KMS-11 (cell line): Measurements from ENCODE around the gene ENG.

Source experiments
- H2AFZ ChIP-seq: fragments of 200-600 bp; sonication (generic); 2 replicates; pipeline ENCODE4 v1.6.1; 2016; ENCODE audit warnings: antibody characterized with exemption, mixed run types, low read depth
- H3K27ac ChIP-seq: fragments of 200-600 bp; sonication (generic); 2 replicates; pipeline ENCODE4 v1.6.1; 2016; ENCODE audit warnings: mild to moderate bottlenecking, mixed run types
- H3K27me3 ChIP-seq: fragments of 200-600 bp; sonication (generic); 2 replicates; pipeline ENCODE4 v1.6.1; 2017; ENCODE audit warnings: mild to moderate bottlenecking, low read depth, mixed run types, moderate library complexity; ENCODE audit not compliant: insufficient read depth
- H3K36me3 ChIP-seq: fragments of 200-600 bp; sonication (generic); 2 replicates; pipeline ENCODE4 v1.6.1; 2017; ENCODE audit warnings: mild to moderate bottlenecking, mixed run types; ENCODE audit not compliant: insufficient read depth
- H3K4me1 ChIP-seq: fragments of 200-600 bp; sonication (generic); 2 replicates; pipeline ENCODE4 v1.6.1; 2016; ENCODE audit warnings: mild to moderate bottlenecking, low read depth, mixed run types; ENCODE audit not compliant: poor library complexity, severe bottlenecking
- H3K4me2 ChIP-seq: fragments of 200-600 bp; sonication (generic); 2 replicates; pipeline ENCODE4 v1.7.0; 2016; ENCODE audit warnings: mild to moderate bottlenecking, mixed run types
- H3K4me3 ChIP-seq: fragments of 200-600 bp; sonication (generic); IDR thresholded peaks from 2 replicates; pipeline ENCODE4 v1.6.1; 2017; ENCODE audit warnings: low read depth, low read length, mixed read lengths; ENCODE audit not compliant: insufficient read depth
- H3K79me2 ChIP-seq: fragments of 200-600 bp; sonication (generic); 2 replicates; pipeline ENCODE4 v1.6.1; 2016; ENCODE audit warnings: low read depth, mixed run types; ENCODE audit not compliant: insufficient read depth
- H3K9ac ChIP-seq: fragments of 200-600 bp; sonication (generic); 2 replicates; pipeline ENCODE4 v1.6.1; 2016; ENCODE audit warnings: mild to moderate bottlenecking, mixed run types
- H4K20me1 ChIP-seq: fragments of 200-600 bp; sonication (generic); 2 replicates; pipeline ENCODE4 v1.6.1; 2016; ENCODE audit warnings: mild to moderate bottlenecking, mixed run types; ENCODE audit not compliant: insufficient read depth
- TF ChIP-seq, protein P1 (sequence below): fragments of 200-600 bp; sonication (generic); conservative IDR thresholded peaks from 2 replicates; pipeline ENCODE4 v1.6.1; 2017; ENCODE audit warnings: low read depth, mild to moderate bottlenecking, antibody characterized with exemption, low read length, moderate library complexity, mixed read lengths

The ENG gene

DNA sequence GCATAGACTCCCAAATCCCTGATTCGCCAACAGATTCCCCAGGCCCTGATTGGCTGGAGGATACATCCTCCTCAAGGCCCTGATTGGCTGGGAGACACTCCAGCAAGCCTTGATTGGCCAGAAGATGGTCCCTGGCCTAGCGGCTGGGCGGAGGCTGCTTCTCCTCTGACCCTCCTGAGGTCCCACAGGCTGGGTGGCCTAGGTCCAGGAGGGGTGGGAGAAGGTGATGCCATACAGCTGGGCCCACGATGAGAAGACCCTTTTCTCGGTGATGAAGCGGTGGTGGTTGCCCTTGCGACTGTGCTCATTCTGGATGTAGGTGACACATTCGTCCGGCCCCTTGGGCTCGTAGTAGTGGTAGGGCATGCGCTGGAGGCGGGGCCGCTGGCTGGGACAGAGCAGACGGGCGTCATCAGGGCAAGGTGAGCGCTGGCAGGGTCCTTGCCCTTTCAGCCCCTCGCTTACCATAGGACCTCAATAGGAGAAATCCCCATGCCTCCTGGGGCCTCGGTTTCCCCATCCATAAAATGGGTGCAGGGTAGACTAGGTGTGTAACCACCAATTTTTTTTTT is 32.0 kb upstream of the ENG start:
- no peak overlapping the region for H2AFZ ChIP-seq
- H3K9ac ChIP-seq = no peak overlapping the region
- H3K4me3 ChIP-seq = no peak overlapping the region

GRCh38 chr9:127885508-127886281 is 31.2 kb upstream of the ENG start:
- Histone ChIP-seq H4K20me1 (no peaks in the 10 kb centered on the region), H3K4me3 (no peak overlapping the region), H2AFZ (no peak overlapping the region), H3K27ac (no peak overlapping the region), H3K9ac (no peak overlapping the region), H3K4me1 (no peaks in the 10 kb centered on the region), H3K27me3 (no peaks in the 10 kb centered on the region), H3K79me2 (no peaks in the 10 kb centered on the region), H3K4me2 (no peak overlapping the region), H3K36me3 (no peaks in the 10 kb centered on the region)
- TF ChIP-seq, protein P1, sequence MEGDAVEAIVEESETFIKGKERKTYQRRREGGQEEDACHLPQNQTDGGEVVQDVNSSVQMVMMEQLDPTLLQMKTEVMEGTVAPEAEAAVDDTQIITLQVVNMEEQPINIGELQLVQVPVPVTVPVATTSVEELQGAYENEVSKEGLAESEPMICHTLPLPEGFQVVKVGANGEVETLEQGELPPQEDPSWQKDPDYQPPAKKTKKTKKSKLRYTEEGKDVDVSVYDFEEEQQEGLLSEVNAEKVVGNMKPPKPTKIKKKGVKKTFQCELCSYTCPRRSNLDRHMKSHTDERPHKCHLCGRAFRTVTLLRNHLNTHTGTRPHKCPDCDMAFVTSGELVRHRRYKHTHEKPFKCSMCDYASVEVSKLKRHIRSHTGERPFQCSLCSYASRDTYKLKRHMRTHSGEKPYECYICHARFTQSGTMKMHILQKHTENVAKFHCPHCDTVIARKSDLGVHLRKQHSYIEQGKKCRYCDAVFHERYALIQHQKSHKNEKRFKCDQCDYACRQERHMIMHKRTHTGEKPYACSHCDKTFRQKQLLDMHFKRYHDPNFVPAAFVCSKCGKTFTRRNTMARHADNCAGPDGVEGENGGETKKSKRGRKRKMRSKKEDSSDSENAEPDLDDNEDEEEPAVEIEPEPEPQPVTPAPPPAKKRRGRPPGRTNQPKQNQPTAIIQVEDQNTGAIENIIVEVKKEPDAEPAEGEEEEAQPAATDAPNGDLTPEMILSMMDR = no peak

More for the DNA sequence above, 32.0 kb upstream of the ENG start:
- TF ChIP-seq, protein P1 = no peak
- no peaks in the 10 kb centered on the region for H3K79me2 ChIP-seq
- no peaks in the 10 kb centered on the region for H4K20me1 ChIP-seq
- H3K4me2 ChIP-seq = no peak overlapping the region
- H3K27me3 ChIP-seq = no peaks in the 10 kb centered on the region
- no peaks in the 10 kb centered on the region for H3K36me3 ChIP-seq
- no peaks in the 10 kb centered on the region for H3K4me1 ChIP-seq
- no peak overlapping the region for H3K27ac ChIP-seq

DNA sequence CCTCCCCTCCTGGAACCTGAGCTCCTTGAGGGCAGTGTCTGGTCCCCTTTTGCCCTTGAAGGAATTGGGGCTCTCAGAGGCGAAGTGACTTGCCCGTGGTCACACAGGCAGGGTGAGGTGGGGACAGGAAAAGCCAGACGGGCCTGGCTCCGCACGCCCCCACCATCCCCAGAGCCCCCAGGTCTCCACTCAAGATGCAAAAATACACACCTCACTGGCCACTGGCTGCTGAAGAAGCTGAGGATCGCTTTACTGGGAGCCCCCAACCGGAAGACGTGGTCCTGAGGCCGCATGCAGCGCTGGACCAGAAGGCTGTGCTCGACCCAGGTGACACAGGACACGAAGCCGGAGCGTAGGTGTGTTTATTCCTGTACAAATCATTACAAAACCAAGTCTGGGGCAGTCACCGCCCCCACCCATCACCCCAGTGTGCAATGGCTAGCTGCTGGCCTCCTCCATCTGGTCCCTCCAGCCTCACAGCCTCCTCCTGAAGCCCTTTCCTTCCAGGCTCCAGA is 30.6 kb upstream of the ENG start:
- TF ChIP-seq, protein P1 = no peak
- no peak overlapping the region for H3K27ac ChIP-seq
- H3K36me3 ChIP-seq = no peaks in the 10 kb centered on the region
- H3K27me3 ChIP-seq = no peaks in the 10 kb centered on the region
- no peak overlapping the region for H3K4me2 ChIP-seq
- no peak overlapping the region for H3K9ac ChIP-seq
- H2AFZ ChIP-seq = no peak overlapping the region
- no peaks in the 10 kb centered on the region for H4K20me1 ChIP-seq
- no peaks in the 10 kb centered on the region for H3K4me1 ChIP-seq
- no peak overlapping the region for H3K4me3 ChIP-seq
- no peaks in the 10 kb centered on the region for H3K79me2 ChIP-seq

- H3K36me3 ChIP-seq = no peaks in the 10 kb centered on the region
- H3K9ac ChIP-seq = no peak overlapping the region
- H3K79me2 ChIP-seq = no peaks in the 10 kb centered on the region
- TF ChIP-seq, protein P1 = no peak
- H2AFZ ChIP-seq = no peak overlapping the region
- H3K4me2 ChIP-seq = no peak overlapping the region
- H3K4me1 ChIP-seq = no peaks in the 10 kb centered on the region
- H4K20me1 ChIP-seq = no peaks in the 10 kb centered on the region
- H3K27ac ChIP-seq = no peak overlapping the region
- H3K27me3 ChIP-seq = no peaks in the 10 kb centered on the region
- H3K4me3 ChIP-seq = no peak overlapping the region
Observed at GRCh38 chr9:127884427-127884911, 30.0 kb upstream of the ENG start.
